Neural cell (in vitro differentiated cells): ENCODE results near the gene DLX1. TPM values are rescaled to one million over a fixed set of nuclear protein-coding genes. Genes with fewer than 3 reads are reported as not detected.

Experiments used
- H2AFZ ChIP-seq: fragments of 200-600, 300-800 bp; sonication (generic), shearing (Covaris generic); 2 replicates; pipeline ENCODE4 v1.6.0; 2014; ENCODE audit warnings: low read depth, mild to moderate bottlenecking, antibody characterized with exemption, low read length, moderate library complexity
- H3F3A ChIP-seq: fragments of 200-600 bp; shearing (Covaris generic); 2 replicates; pipeline ENCODE4 v1.6.1; 2016; ENCODE audit warnings: mild to moderate bottlenecking, moderate library complexity, mixed read lengths, antibody characterized with exemption, low read length; ENCODE audit not compliant: insufficient read depth, poor library complexity, severe bottlenecking
- H3K27ac ChIP-seq: fragments of 200-600, 300-800 bp; sonication (generic), shearing (Covaris generic); 2 replicates; pipeline ENCODE4 v1.5.1; 2014; ENCODE audit warnings: mild to moderate bottlenecking, low read length, moderate library complexity
- H3K27me3 ChIP-seq: fragments of 300-800, 200-600 bp; sonication (generic), shearing (Covaris generic); 2 replicates; pipeline ENCODE4 v1.6.0; 2014; ENCODE audit warnings: mild to moderate bottlenecking, low read depth, low read length, moderate library complexity; ENCODE audit not compliant: insufficient read depth
- H3K36me3 ChIP-seq: fragments of 300-800, 200-600 bp; sonication (generic), shearing (Covaris generic); 2 replicates; pipeline ENCODE4 v1.5.1; 2014; ENCODE audit warnings: mild to moderate bottlenecking, antibody characterized with exemption, low read length, moderate library complexity; ENCODE audit not compliant: insufficient read depth
- H3K4me2 ChIP-seq: fragments of 300-800, 200-600 bp; sonication (generic), shearing (Covaris generic); 2 replicates; pipeline ENCODE4 v1.6.0; 2014; ENCODE audit warnings: mild to moderate bottlenecking, low read length
- H3K4me3 ChIP-seq: fragments of 300-800, 200-600 bp; sonication (generic), shearing (Covaris generic); 2 replicates; pipeline ENCODE4 v1.5.1; 2014; ENCODE audit warnings: mild to moderate bottlenecking, low read length, moderate library complexity
- H3K79me2 ChIP-seq: fragments of 200-600 bp; shearing (Covaris generic); replicated peaks from 2 replicates; pipeline ENCODE4 v1.6.0; 2014; ENCODE audit warnings: mild to moderate bottlenecking, low read length, moderate library complexity; ENCODE audit not compliant: insufficient read depth
- H3K9ac ChIP-seq: fragments of 300-800, 200-600 bp; sonication (generic), shearing (Covaris generic); 2 replicates; pipeline ENCODE4 v1.6.1; 2016; ENCODE audit warnings: mild to moderate bottlenecking, low read length, mixed read lengths
- H3K9me2 ChIP-seq: fragments of 200-600 bp; shearing (Covaris generic); 2 replicates; pipeline ENCODE4 v1.6.1; 2016; ENCODE audit warnings: mild to moderate bottlenecking, low read length, mixed read lengths; ENCODE audit not compliant: insufficient read depth
- H3K9me3 ChIP-seq: fragments of 200-600, 300-800 bp; sonication (generic), shearing (Covaris generic); 2 replicates; pipeline ENCODE4 v1.6.1; 2016; ENCODE audit warnings: mild to moderate bottlenecking, mixed run types, low read length, moderate library complexity, mixed read lengths
- H4K20me1 ChIP-seq: fragments of 200-600 bp; shearing (Covaris generic); 2 replicates; pipeline ENCODE4 v1.6.1; 2016; ENCODE audit warnings: mild to moderate bottlenecking, mixed run types; ENCODE audit not compliant: insufficient read depth
- CTCF ChIP-seq: fragments of 450-650 bp; IDR thresholded peaks from 2 replicates; pipeline ENCODE4 v1.5.1; 2014; ENCODE audit warnings: antibody characterized with exemption, mild to moderate bottlenecking, moderate library complexity; ENCODE audit not compliant: poor library complexity, severe bottlenecking
- EP300 ChIP-seq: fragments of 450-650 bp; conservative IDR thresholded peaks from 2 replicates; pipeline ENCODE4 v1.6.1; 2014; ENCODE audit warnings: antibody characterized with exemption, mild to moderate bottlenecking, moderate library complexity; ENCODE audit not compliant: poor library complexity, severe bottlenecking
- EZH2 ChIP-seq: fragments of 200-600, 300-800 bp; shearing (Covaris generic), sonication (generic); IDR thresholded peaks from 2 replicates; pipeline ENCODE4 v1.6.1; 2014; ENCODE audit warnings: antibody characterized with exemption, low read length, borderline replicate concordance, mild to moderate bottlenecking; ENCODE audit not compliant: insufficient read depth, poor library complexity, severe bottlenecking
- MXI1 ChIP-seq: fragments of 450-650 bp; conservative IDR thresholded peaks from 2 replicates; pipeline ENCODE4 v1.6.1; 2014; ENCODE audit warnings: antibody characterized with exemption, mild to moderate bottlenecking; ENCODE audit not compliant: poor library complexity, severe bottlenecking
- POLR2AphosphoS5 ChIP-seq: IDR thresholded peaks from 2 replicates; pipeline ENCODE4 v1.6.1; 2012
- RAD21 ChIP-seq: fragments of 450-650 bp; conservative IDR thresholded peaks from 2 replicates; pipeline ENCODE4 v1.6.1; 2014; ENCODE audit warnings: antibody characterized with exemption, mild to moderate bottlenecking, moderate library complexity
- REST ChIP-seq: IDR thresholded peaks from 2 replicates; pipeline ENCODE4 v1.6.1; 2012; ENCODE audit warnings: borderline replicate concordance
- SMC3 ChIP-seq: fragments of 450-650 bp; conservative IDR thresholded peaks from 2 replicates; pipeline ENCODE4 v1.6.1; 2014; ENCODE audit warnings: antibody characterized with exemption, mild to moderate bottlenecking, moderate library complexity; ENCODE audit not compliant: poor library complexity
- TAF1 ChIP-seq: IDR thresholded peaks from 2 replicates; pipeline ENCODE4 v1.6.1; 2012; ENCODE audit warnings: low read depth
- polyA plus RNA-seq: library from polyadenylated mRNA; depleted of rRNA; stranded (reverse); fragments of >200 nt; gene quantifications from 2 replicates; pipeline ENCODE4 v1.2.3, GENCODE V29; 2014

The DLX1 gene
- polyA plus RNA-seq, 1 donor from 2014 or later = 67.3 TPM

- H3K79me2 ChIP-seq = peaks cover 91% of the 10 kb centered on the region
- H3K9me3 ChIP-seq = peaks cover 4% of the 10 kb centered on the region
- H3K4me3 ChIP-seq = peak overlapping the region; percentile 85
- H3K9me2 ChIP-seq = no peaks in the 10 kb centered on the region
- peak overlapping the region; percentile 93 for H3K27ac ChIP-seq
- peaks cover 11% of the 10 kb centered on the region for H3F3A ChIP-seq
- peak overlapping the region; percentile 60 for H3K4me2 ChIP-seq
- H2AFZ ChIP-seq = no peak overlapping the region
- no peaks in the 10 kb centered on the region for H3K36me3 ChIP-seq
- H4K20me1 ChIP-seq = no peaks in the 10 kb centered on the region
- TF ChIP-seq MXI1 (no peak), SMC3 (peak; percentile 19)
- H3K9ac ChIP-seq = peak overlapping the region; percentile 92
- peaks cover 46% of the 10 kb centered on the region for H3K27me3 ChIP-seq
These were observed 987 bp upstream of the DLX1 start for GRCh38 chr2:172084395-172084644.

DNA sequence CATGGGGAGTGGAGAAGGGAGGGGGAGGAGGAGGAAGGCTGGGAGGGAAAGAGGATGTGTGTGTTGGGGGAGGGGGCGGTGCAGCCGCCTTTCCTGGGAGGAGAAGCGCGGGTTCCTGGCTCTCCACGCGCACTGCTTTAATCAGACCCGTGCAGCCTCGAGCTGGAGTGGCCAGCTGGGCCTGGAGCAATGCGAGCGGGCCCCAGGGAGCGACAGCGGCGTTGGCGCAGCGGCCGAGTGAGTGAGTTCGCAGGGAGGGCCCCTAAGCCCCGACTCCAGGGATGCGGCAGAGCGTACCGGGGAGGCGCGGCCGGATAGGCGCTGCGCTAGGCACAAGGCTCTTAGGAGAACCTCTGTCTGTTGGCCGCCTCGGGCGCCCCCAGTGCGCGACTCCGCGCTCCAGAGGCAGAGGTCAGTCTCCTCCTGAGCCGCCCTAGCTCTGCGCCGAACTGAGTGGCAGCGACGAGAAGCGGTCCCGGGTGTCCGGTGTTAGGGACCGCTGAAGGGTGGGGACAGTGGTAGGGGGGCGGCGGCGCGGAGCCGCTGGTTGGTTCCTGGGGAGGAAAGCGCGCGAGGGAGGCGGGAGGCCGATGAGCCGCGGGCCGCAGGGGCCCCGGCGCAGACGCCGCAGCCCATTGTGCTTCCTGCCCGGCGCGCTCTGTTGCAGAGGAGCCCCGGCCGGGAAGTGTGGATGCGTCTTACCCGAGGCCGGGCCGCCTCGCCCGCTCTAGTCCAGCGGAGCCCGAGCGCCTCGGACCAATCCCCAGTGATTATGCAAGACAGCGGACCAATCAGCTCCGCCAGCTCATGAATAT, 455 bp upstream of the DLX1 start:
- H3K79me2 ChIP-seq = peaks cover 91% of the 10 kb centered on the region
- H3K27ac ChIP-seq = peak overlapping the region; percentile 93
- H3K36me3 ChIP-seq = no peaks in the 10 kb centered on the region
- H3K27me3 ChIP-seq = peaks cover 44% of the 10 kb centered on the region
- H3K9ac ChIP-seq = peak overlapping the region; percentile 92
- no peaks in the 10 kb centered on the region for H3K9me2 ChIP-seq
- H3F3A ChIP-seq = peaks cover 11% of the 10 kb centered on the region
- H3K9me3 ChIP-seq = peaks cover 4% of the 10 kb centered on the region
- peak overlapping the region; percentile 85 for H3K4me3 ChIP-seq
- TF ChIP-seq EZH2 (no peak), RAD21 (no peak), REST (peak; percentile 79), POLR2AphosphoS5 (peak; percentile 81), EP300 (peak; percentile 8), MXI1 (peak; percentile 36), CTCF (no peak), SMC3 (peak; percentile 41), TAF1 (peak; percentile 32)
- peak overlapping the region; percentile 60 for H3K4me2 ChIP-seq
- H4K20me1 ChIP-seq = no peaks in the 10 kb centered on the region
- H2AFZ ChIP-seq = peak overlapping the region; percentile 25
